GM06990 (cell line): ENCODE measurements around the gene NTRK3.

Source experiments
- DNase-seq: peaks from one replicate; pipeline ENCODE4 v3.0.0-alpha.2; 2011; ENCODE audit not compliant: insufficient read length; ENCODE audit errors: extremely low read depth
- H3K27me3 ChIP-seq: replicated peaks from 2 replicates; pipeline ENCODE4 v1.6.0; 2011; ENCODE audit warnings: low read length; ENCODE audit not compliant: control insufficient read depth, insufficient read depth
- H3K36me3 ChIP-seq: 2 replicates; pipeline ENCODE4 v1.5.1; 2011; ENCODE audit warnings: low read length; ENCODE audit not compliant: control insufficient read depth, insufficient read depth
- H3K4me3 ChIP-seq: replicated peaks from 2 replicates; pipeline ENCODE4 v1.5.1; 2011; ENCODE audit warnings: low read depth, mild to moderate bottlenecking, control low read depth, low read length
- TF ChIP-seq, protein P1 (sequence below): IDR thresholded peaks from 2 replicates; pipeline ENCODE4 v1.5.1; 2011; ENCODE audit warnings: low read length, control low read depth, mild to moderate bottlenecking, inconsistent platforms; ENCODE audit not compliant: insufficient read depth, poor library complexity, severe bottlenecking

NTRK3 gene

GRCh38 chr15:88106074-88106473 is 150.5 kb downstream of the NTRK3 start:
- Histone ChIP-seq H3K36me3 (no peaks in the 10 kb centered on the region), H3K27me3 (no peaks in the 10 kb centered on the region; the same call in none of the 2 replicates), H3K4me3 (no peak overlapping the region)
- DNase-seq = no peak
- TF ChIP-seq, protein P1, sequence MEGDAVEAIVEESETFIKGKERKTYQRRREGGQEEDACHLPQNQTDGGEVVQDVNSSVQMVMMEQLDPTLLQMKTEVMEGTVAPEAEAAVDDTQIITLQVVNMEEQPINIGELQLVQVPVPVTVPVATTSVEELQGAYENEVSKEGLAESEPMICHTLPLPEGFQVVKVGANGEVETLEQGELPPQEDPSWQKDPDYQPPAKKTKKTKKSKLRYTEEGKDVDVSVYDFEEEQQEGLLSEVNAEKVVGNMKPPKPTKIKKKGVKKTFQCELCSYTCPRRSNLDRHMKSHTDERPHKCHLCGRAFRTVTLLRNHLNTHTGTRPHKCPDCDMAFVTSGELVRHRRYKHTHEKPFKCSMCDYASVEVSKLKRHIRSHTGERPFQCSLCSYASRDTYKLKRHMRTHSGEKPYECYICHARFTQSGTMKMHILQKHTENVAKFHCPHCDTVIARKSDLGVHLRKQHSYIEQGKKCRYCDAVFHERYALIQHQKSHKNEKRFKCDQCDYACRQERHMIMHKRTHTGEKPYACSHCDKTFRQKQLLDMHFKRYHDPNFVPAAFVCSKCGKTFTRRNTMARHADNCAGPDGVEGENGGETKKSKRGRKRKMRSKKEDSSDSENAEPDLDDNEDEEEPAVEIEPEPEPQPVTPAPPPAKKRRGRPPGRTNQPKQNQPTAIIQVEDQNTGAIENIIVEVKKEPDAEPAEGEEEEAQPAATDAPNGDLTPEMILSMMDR = no peak

DNA sequence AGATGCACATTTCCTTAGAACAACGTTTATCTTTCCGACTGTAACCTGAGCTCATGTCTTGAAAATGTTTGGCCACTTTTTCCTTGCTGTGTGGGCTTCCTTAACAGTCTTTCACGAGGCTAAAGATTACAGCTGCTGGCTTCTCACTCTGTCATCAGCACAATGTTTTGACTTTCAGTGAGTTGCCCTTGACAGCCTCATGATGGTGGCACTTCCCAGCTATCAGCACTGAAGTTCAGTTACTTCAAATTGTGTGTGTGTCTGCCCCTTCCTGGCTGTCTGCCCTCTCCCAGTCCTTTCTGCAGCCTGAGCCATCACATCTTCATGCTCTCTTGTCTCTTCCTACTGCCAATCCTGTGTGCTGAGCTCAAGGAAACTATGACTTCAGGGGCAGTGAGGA is 152.2 kb downstream of the NTRK3 start:
- no peaks in the 10 kb centered on the region for H3K36me3 ChIP-seq
- DNase-seq = no peak
- TF ChIP-seq, protein P1 = no peak
- no peak overlapping the region for H3K4me3 ChIP-seq
- H3K27me3 ChIP-seq = no peaks in the 10 kb centered on the region

GRCh38 chr15:88100181-88100580 is 156.4 kb downstream of the NTRK3 start:
- Histone ChIP-seq H3K27me3 (no peaks in the 10 kb centered on the region), H3K4me3 (no peak overlapping the region), H3K36me3 (no peaks in the 10 kb centered on the region)
- TF ChIP-seq, protein P1 = no peak
- DNase-seq = no peak

GRCh38 chr15:88098361-88098760 is 158.2 kb downstream of the NTRK3 start:
- H3K4me3 ChIP-seq = no peak overlapping the region
- no peaks in the 10 kb centered on the region for H3K36me3 ChIP-seq
- DNase-seq = no peak
- H3K27me3 ChIP-seq = no peaks in the 10 kb centered on the region
- TF ChIP-seq, protein P1 = no peak

DNA sequence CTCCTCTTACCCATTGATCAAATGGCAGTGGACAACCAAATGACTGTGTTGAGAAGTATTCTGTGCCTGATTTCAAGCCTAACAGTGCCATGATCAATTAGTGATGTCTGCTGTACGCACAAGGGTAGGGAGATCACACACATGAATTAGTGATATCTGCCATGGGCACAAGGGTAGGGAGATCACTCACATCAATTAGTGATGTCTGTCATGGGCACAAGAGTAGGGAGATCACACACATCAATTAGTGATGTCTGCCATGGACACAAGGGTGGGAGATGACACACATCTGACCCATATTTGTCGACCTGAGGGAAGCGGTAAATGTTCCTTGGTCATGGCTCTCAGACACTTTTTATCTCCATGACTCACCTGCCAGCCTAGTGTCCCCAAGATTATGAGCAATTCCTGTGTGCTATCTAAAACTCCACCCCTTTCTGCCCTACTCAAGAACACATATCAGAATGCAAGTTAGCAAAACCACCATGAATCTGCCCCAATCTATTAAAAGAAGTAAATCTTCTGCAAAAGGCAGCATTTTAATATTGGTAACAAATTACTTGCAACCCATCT is 165.0 kb downstream of the NTRK3 start:
- no peak overlapping the region for H3K4me3 ChIP-seq
- TF ChIP-seq, protein P1 = no peak
- DNase-seq = no peak
- no peaks in the 10 kb centered on the region for H3K36me3 ChIP-seq
- H3K27me3 ChIP-seq = 0 out of 2 replicates have a peak, but pooled peaks cover 1% of the 10 kb centered on the region
